HepG2 (cell line): ENCODE measurements around the gene RABEP2. TPM values are rescaled to one million over a fixed set of nuclear protein-coding genes. Genes with fewer than 3 reads are reported as not detected.

Source experiments
- AGO1 ChIP-seq: fragments of 200-400 bp; formaldehyde crosslinking; IDR thresholded peaks from 2 replicates; pipeline ENCODE4 v1.6.1; 2017; ENCODE audit warnings: mild to moderate bottlenecking, low read depth, low read length, moderate library complexity; ENCODE audit not compliant: poor library complexity, severe bottlenecking
- ATF7 ChIP-seq, 2 experiments: fragments of 450-650 bp in 1 of 2; sonication (generic) in 1 of 2; formaldehyde crosslinking in 1 of 2; IDR thresholded peaks; 2 replicates each; pipeline versions ENCODE4 v1.4.0 to v1.6.1; 2016 to 2020; ENCODE audit warnings: antibody characterized with exemption in 1 of 2, mild to moderate bottlenecking in 1 of 2, missing genetic modification reagents in 1 of 2
- GABPA ChIP-seq, 2 experiments: IDR thresholded peaks; 2 replicates each; pipeline ENCODE4 v1.6.1; 2011 to 2016; ENCODE audit warnings: low read depth in 2 of 2, low read length in 1 of 2, missing biosample characterization in 1 of 2, missing genetic modification characterization in 1 of 2
- HOXD1 ChIP-seq: sonication (generic); formaldehyde crosslinking; IDR thresholded peaks from 2 replicates; pipeline ENCODE4 v1.5.0; 2020; ENCODE audit warnings: missing genetic modification reagents
- IRX3 ChIP-seq: sonication (generic); formaldehyde crosslinking; IDR thresholded peaks from 2 replicates; pipeline ENCODE4 v1.8.1; 2023; ENCODE audit warnings: mild to moderate bottlenecking, low read depth, missing genetic modification reagents, borderline replicate concordance
- MAZ ChIP-seq, 2 experiments: sonication (generic) in 1 of 2; formaldehyde crosslinking in 1 of 2; IDR thresholded peaks; 2 replicates each; pipeline versions ENCODE4 v1.5.0 to v1.6.1; 2012 to 2020; ENCODE audit warnings: low read depth in 2 of 2, mild to moderate bottlenecking in 2 of 2, borderline replicate concordance in 1 of 2, improper control_type of control experiment in 1 of 2, low read length in 1 of 2, missing genetic modification reagents in 1 of 2, moderate library complexity in 1 of 2
- NFE2L1 ChIP-seq: sonication (generic); formaldehyde crosslinking; IDR thresholded peaks from 2 replicates; pipeline ENCODE4 v1.4.0; 2020; ENCODE audit warnings: missing genetic modification reagents, mild to moderate bottlenecking, borderline replicate concordance
- NONO ChIP-seq, 2 experiments: fragments of 450-650 bp in 1 of 2; sonication (generic) in 1 of 2; formaldehyde crosslinking in 1 of 2; IDR thresholded peaks in 1 of 2; conservative IDR thresholded peaks in 1 of 2; 2 replicates each; pipeline versions ENCODE4 v1.6.1 to v1.8.0; 2017 to 2022; ENCODE audit warnings: mild to moderate bottlenecking in 1 of 2, missing genetic modification reagents in 1 of 2, moderate library complexity in 1 of 2
- POLR2G ChIP-seq: fragments of 200-400 bp; formaldehyde crosslinking; IDR thresholded peaks from 2 replicates; pipeline ENCODE4 v1.6.1; 2018; ENCODE audit warnings: mild to moderate bottlenecking, low read depth, low read length, moderate library complexity
- SAFB2 ChIP-seq: sonication (generic); formaldehyde crosslinking; IDR thresholded peaks from 2 replicates; pipeline ENCODE4 v1.5.1; 2020; ENCODE audit warnings: missing genetic modification reagents, low read depth, mild to moderate bottlenecking, borderline replicate concordance
- SMAD9 ChIP-seq: sonication (generic); formaldehyde crosslinking; IDR thresholded peaks from 2 replicates; pipeline ENCODE4 v1.5.1; 2020; ENCODE audit warnings: mild to moderate bottlenecking, missing genetic modification reagents
- TAF1 ChIP-seq: sonication (generic); formaldehyde crosslinking; IDR thresholded peaks from 2 replicates; pipeline ENCODE4 v1.4.0; 2020; ENCODE audit warnings: missing genetic modification reagents
- ZBTB42 ChIP-seq: sonication (generic); formaldehyde crosslinking; IDR thresholded peaks from 2 replicates; pipeline ENCODE4 v1.5.0; 2020; ENCODE audit warnings: mild to moderate bottlenecking, missing genetic modification reagents
- ZNF30 ChIP-seq: sonication (generic); formaldehyde crosslinking; IDR thresholded peaks from 2 replicates; pipeline ENCODE4 v1.5.0; 2020; ENCODE audit warnings: mild to moderate bottlenecking, missing genetic modification reagents
- ZNF350 ChIP-seq: sonication (generic); formaldehyde crosslinking; IDR thresholded peaks from 2 replicates; pipeline ENCODE4 v1.4.0; 2020; ENCODE audit warnings: mild to moderate bottlenecking, low read depth, missing genetic modification reagents, borderline replicate concordance
- ZNF501 ChIP-seq: sonication (generic); formaldehyde crosslinking; IDR thresholded peaks from 2 replicates; pipeline ENCODE4 v1.5.1; 2020; ENCODE audit warnings: mild to moderate bottlenecking, moderate library complexity, missing genetic modification reagents
- ZNF776 ChIP-seq: sonication (generic); formaldehyde crosslinking; IDR thresholded peaks from 2 replicates; pipeline ENCODE4 v1.4.0; 2020; ENCODE audit warnings: mild to moderate bottlenecking, missing genetic modification reagents
- polyA plus RNA-seq, 8 experiments: library from polyadenylated mRNA; depleted of rRNA in 3 of 8; stranded (reverse) in 7 of 8; unstranded in 1 of 8; fragments of >200 nt; fragmentation: Illumina TruSeq in 4 of 8; extraction: Trizol in 4 of 8; gene quantifications; 2 replicates each; pipeline versions ENCODE4 v1.2.1 to v1.2.3, GENCODE V29; 2011 to 2016; ENCODE audit warnings: low read depth in 4 of 8, missing spikeins in 1 of 8, mixed read lengths in 1 of 8; ENCODE audit not compliant: insufficient read depth in 1 of 8
- total RNA-seq, 5 experiments: library from RNA; depleted of rRNA; stranded (reverse); fragments of >200 nt; fragmentation: Illumina TruSeq; extraction: Trizol; gene quantifications; 2 replicates each; pipeline ENCODE4 v1.2.3, GENCODE V29; 2016; ENCODE audit warnings: low read depth in 1 of 5
- TF ChIP-seq, protein P1 (sequence below): sonication (generic); formaldehyde crosslinking; IDR thresholded peaks from 2 replicates; pipeline ENCODE4 v1.4.0; 2020; ENCODE audit warnings: mild to moderate bottlenecking, missing genetic modification reagents
- TF ChIP-seq, protein P2 (sequence below): sonication (generic); formaldehyde crosslinking; IDR thresholded peaks from 2 replicates; pipeline ENCODE4 v1.5.1; 2020; ENCODE audit warnings: missing genetic modification reagents, mild to moderate bottlenecking, borderline replicate concordance
- TF ChIP-seq, protein P3 (sequence below): sonication (generic); formaldehyde crosslinking; IDR thresholded peaks from 2 replicates; pipeline ENCODE4 v1.4.0; 2020; ENCODE audit warnings: mild to moderate bottlenecking, missing genetic modification reagents
- TF ChIP-seq, protein P4 (sequence below): sonication (generic); formaldehyde crosslinking; IDR thresholded peaks from 2 replicates; pipeline ENCODE4 v1.8.0; 2022; ENCODE audit warnings: missing genetic modification reagents, mild to moderate bottlenecking, borderline replicate concordance

The RABEP2 gene
- total and polyA plus RNA-seq, 2 of the 13 experiments (the other 11 are each of a cell fraction or from before 2014, with no cell fraction given): 10.8 to 18.4 TPM

DNA sequence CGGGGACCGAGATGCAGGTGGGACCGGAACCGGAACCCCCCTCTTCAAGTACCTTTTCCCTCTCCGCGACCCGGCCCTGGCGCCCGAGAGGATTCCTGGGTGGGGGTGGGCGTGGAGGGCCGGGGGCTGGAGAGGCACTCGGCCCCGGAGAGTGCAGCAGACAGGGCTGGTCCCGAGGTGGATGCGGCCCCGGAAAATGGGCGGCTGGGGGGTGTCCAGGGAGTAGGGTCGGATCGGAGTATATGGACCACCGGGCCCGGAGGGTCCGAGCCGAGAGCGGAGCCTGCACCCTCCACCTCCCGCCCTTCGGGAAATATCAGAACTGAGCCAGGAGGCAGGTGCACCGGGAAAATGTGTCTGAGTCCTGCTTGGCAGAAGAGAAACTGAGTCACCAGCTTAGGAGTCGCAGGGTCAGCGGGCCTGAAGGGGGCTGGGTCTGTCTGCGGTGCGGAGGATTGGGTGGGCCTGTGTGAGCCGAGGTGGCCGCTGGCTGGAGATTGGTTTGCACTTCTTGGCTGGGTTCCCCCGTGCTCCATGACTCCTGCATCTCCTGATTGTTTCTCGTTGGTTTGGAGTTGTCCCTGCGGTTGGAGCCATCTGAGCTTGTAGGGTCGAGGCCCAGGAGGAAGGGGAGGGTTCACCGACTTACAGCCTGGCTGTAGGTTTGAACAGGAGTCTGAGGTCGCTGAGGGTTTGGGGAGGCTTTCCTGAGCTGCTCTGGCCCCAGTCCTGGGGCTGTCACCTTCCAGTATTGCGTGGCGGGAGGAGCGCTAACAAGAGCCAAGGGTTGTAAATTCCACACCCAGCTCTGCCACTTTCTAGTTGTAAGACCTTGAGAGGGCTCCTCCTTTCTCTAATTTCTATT lies 60.9 kb downstream of the RABEP2 start (continued):
- TF ChIP-seq, protein P1, sequence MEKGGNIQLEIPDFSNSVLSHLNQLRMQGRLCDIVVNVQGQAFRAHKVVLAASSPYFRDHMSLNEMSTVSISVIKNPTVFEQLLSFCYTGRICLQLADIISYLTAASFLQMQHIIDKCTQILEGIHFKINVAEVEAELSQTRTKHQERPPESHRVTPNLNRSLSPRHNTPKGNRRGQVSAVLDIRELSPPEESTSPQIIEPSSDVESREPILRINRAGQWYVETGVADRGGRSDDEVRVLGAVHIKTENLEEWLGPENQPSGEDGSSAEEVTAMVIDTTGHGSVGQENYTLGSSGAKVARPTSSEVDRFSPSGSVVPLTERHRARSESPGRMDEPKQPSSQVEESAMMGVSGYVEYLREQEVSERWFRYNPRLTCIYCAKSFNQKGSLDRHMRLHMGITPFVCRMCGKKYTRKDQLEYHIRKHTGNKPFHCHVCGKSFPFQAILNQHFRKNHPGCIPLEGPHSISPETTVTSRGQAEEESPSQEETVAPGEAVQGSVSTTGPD (CRISPR knock-in tag): peak; percentile 17; the same call in 1 of the 2 replicates
- peak; percentile 5 for TF ChIP-seq AGO1
- 0 out of 2 replicates have a peak, but pooled peaks have one; percentile 2 for TF ChIP-seq TAF1 (CRISPR knock-in tag)
- TF ChIP-seq HOXD1 (CRISPR knock-in tag): 0 out of 2 replicates have a peak, but pooled peaks have one; percentile 17
- TF ChIP-seq, protein P2, sequence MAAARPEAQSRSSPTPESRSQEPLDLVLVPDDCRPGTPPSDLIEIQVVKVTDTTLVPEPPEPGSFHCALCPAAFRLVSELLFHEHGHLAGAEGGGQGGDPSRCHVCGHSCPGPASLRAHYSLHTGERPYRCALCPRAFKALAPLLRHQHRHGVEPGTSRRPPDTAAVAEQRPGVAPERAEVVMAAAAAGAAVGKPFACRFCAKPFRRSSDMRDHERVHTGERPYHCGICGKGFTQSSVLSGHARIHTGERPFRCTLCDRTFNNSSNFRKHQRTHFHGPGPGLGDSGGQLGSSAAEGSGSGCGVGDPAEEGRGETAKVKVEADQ (CRISPR knock-in tag): peak; percentile 54; the same call in 1 of the 2 replicates
- peak; percentile 75 for TF ChIP-seq ZBTB42
- TF ChIP-seq NONO (IDR thresholded peaks at IDR 0.05): no peak
- no peak for TF ChIP-seq NONO (CRISPR knock-in tag; conservative IDR thresholded peaks at IDR 0.05)
- no peak for TF ChIP-seq ATF7 (IDR thresholded peaks at IDR 0.05)
- no peak for TF ChIP-seq ATF7 (CRISPR knock-in tag; IDR thresholded peaks at IDR 0.05)
- no peak for TF ChIP-seq MAZ (IDR thresholded peaks at IDR 0.05; ENCODE audit: borderline replicate concordance, low read depth, low read length)
- TF ChIP-seq MAZ (CRISPR knock-in tag; IDR thresholded peaks at IDR 0.05; ENCODE audit: low read depth): 0 out of 2 replicates have a peak, but pooled peaks have one; percentile 52
- no peak; the same call in 1 of the 2 replicates for TF ChIP-seq IRX3 (CRISPR knock-in tag)
- TF ChIP-seq ZNF350: no peak
- TF ChIP-seq SAFB2 (CRISPR knock-in tag): peak; percentile 9; the same call in 1 of the 2 replicates
- TF ChIP-seq ZNF776 (CRISPR knock-in tag): no peak
- no peak for TF ChIP-seq ZNF30 (CRISPR knock-in tag)
- TF ChIP-seq SMAD9 (CRISPR knock-in tag): 0 out of 2 replicates have a peak, but pooled peaks have one; percentile 27
- TF ChIP-seq, protein P3, sequence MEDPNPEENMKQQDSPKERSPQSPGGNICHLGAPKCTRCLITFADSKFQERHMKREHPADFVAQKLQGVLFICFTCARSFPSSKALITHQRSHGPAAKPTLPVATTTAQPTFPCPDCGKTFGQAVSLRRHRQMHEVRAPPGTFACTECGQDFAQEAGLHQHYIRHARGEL (CRISPR knock-in tag): no peak
- TF ChIP-seq, protein P4, sequence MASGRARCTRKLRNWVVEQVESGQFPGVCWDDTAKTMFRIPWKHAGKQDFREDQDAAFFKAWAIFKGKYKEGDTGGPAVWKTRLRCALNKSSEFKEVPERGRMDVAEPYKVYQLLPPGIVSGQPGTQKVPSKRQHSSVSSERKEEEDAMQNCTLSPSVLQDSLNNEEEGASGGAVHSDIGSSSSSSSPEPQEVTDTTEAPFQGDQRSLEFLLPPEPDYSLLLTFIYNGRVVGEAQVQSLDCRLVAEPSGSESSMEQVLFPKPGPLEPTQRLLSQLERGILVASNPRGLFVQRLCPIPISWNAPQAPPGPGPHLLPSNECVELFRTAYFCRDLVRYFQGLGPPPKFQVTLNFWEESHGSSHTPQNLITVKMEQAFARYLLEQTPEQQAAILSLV (CRISPR knock-in tag): 0 out of 2 replicates have a peak, but pooled peaks have one; percentile 7
- TF ChIP-seq ZNF501 (CRISPR knock-in tag): peak; percentile 32; the same call in 1 of the 2 replicates
- 0 out of 2 replicates have a peak, but pooled peaks have one; percentile 1 for TF ChIP-seq POLR2G
- TF ChIP-seq NFE2L1 (CRISPR knock-in tag): 0 out of 2 replicates have a peak, but pooled peaks have one; percentile 31
- no peak; the same call in none of the 2 replicates for TF ChIP-seq GABPA (IDR thresholded peaks at IDR 0.05; ENCODE audit: low read depth, low read length)
- peak; percentile 23 for TF ChIP-seq GABPA (CRISPR knock-in tag; IDR thresholded peaks at IDR 0.05; ENCODE audit: low read depth)
